Breast epithelium (tissue), 3 donors: ENCODE data around the gene CRK.

Experiments
- CTCF ChIP-seq, 3 donors: fragments of 450-650 bp; IDR thresholded peaks; one replicate each; pipeline ENCODE4 v1.5.1; 2016 to 2017; ENCODE audit warnings: antibody characterized with exemption in 3 of 3, mild to moderate bottlenecking in 3 of 3, moderate library complexity in 3 of 3
- POLR2A ChIP-seq: fragments of 450-650 bp; IDR thresholded peaks from one replicate; pipeline ENCODE4 v1.6.1; 2016; ENCODE audit warnings: antibody characterized with exemption, mild to moderate bottlenecking, moderate library complexity

GRCh38 chr17:1372618-1373017 lies 83.4 kb downstream of the CRK start:
- no peak for TF ChIP-seq CTCF (IDR thresholded peaks at IDR 0.05)
- TF ChIP-seq POLR2A: no peak
